ENCODE measurements around the gene ASF1A. TPM values are rescaled to one million over a fixed set of nuclear protein-coding genes. Genes with fewer than 3 reads are reported as not detected.

The ASF1A gene
- polyA plus RNA-seq, 1 of the 3 experiments (the other 2 are of a cell fraction), result 5.4 TPM

DNA sequence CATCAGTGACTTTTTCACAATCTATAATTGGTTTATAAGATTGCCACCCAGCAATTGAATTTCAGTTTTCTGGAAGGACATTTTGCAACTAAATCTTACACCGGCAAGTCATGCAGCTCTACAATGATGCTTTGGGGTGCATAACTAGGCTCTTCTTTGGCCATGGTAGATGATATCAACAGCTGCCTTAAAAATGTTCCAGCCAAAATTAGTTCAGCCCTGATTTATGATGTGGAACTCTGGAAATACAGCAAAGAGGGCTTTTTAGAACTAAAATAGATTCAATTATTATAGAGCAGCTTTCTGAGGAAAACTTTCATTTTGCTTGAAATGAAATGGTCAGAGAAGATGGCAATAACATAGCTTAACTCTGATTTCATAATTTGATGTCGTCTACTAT, 59.4 kb downstream of the ASF1A start:
- Histone ChIP-seq H3K36me3 (replicated peaks in 1 of 2; ENCODE audit: control insufficient read depth in 1 of 2, insufficient read depth in 2 of 2, low read length in 1 of 2) (no peaks in the 10 kb centered on the region), H2AFZ (ENCODE audit: low read depth) (no peak overlapping the region), H3K27me3 (ENCODE audit: insufficient read depth) (no peaks in the 10 kb centered on the region), H3F3A (replicated peaks; ENCODE audit: insufficient read depth) (no peaks in the 10 kb centered on the region), H3K9me3 (no peaks in the 10 kb centered on the region), H3K27ac (ENCODE audit: low read depth in 2 of 2, low read length in 1 of 2) (no peak overlapping the region), H3K4me1 (ENCODE audit: control insufficient read depth in 1 of 2, insufficient read depth in 2 of 2, low read depth in 1 of 2, low read length in 1 of 2) (no peaks in the 10 kb centered on the region), H4K20me1 (ENCODE audit: insufficient read depth) (no peaks in the 10 kb centered on the region), H3K4me2 (no peak overlapping the region), H3K9ac (no peak overlapping the region), H3K4me3 (ENCODE audit: low read depth in 2 of 2, low read length in 1 of 2) (no peak overlapping the region), H3K9me2 (no peaks in the 10 kb centered on the region), H3K79me2 (ENCODE audit: insufficient read depth) (no peaks in the 10 kb centered on the region)
- TF ChIP-seq TEAD4 (IDR thresholded peaks at IDR 0.05; ENCODE audit: borderline replicate concordance, insufficient read depth), result no peak
- TF ChIP-seq, protein P1, sequence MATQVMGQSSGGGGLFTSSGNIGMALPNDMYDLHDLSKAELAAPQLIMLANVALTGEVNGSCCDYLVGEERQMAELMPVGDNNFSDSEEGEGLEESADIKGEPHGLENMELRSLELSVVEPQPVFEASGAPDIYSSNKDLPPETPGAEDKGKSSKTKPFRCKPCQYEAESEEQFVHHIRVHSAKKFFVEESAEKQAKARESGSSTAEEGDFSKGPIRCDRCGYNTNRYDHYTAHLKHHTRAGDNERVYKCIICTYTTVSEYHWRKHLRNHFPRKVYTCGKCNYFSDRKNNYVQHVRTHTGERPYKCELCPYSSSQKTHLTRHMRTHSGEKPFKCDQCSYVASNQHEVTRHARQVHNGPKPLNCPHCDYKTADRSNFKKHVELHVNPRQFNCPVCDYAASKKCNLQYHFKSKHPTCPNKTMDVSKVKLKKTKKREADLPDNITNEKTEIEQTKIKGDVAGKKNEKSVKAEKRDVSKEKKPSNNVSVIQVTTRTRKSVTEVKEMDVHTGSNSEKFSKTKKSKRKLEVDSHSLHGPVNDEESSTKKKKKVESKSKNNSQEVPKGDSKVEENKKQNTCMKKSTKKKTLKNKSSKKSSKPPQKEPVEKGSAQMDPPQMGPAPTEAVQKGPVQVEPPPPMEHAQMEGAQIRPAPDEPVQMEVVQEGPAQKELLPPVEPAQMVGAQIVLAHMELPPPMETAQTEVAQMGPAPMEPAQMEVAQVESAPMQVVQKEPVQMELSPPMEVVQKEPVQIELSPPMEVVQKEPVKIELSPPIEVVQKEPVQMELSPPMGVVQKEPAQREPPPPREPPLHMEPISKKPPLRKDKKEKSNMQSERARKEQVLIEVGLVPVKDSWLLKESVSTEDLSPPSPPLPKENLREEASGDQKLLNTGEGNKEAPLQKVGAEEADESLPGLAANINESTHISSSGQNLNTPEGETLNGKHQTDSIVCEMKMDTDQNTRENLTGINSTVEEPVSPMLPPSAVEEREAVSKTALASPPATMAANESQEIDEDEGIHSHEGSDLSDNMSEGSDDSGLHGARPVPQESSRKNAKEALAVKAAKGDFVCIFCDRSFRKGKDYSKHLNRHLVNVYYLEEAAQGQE (IDR thresholded peaks at IDR 0.05; ENCODE audit: low read depth, low read length), result no peak
- CTCF ChIA-PET, result no interaction called here
- no peak for DNase-seq
- WGBS (ENCODE audit: low lambda C conversion rate), result 60% methylated on average over 2 of the region's 2 CpGs
- POLR2A ChIA-PET, result no interaction called here

Other genes with a start within 250 kb of the ASF1A start
- gene CEP85L, start 242.6 kb upstream of the ASF1A start, polyA plus RNA-seq (2012; rRNA removed), result 1.1 and 1.3 TPM in 2 replicates
- gene MCM9, start 41.0 kb downstream of the ASF1A start, polyA plus RNA-seq (2012; rRNA removed), result 1.7 and 2.9 TPM in 2 replicates
- gene FAM184A, start 184.5 kb downstream of the ASF1A start, polyA plus RNA-seq (2012; rRNA removed), result 0.38 and 0.49 TPM in 2 replicates